ENCODE data around the gene ALPL.
"Not testable (repeated sequence)": the region's sequence is repeated elsewhere in the genome, so short reads cannot be mapped to it uniquely, and the experiment has no call there.

Gene ALPL

DNA sequence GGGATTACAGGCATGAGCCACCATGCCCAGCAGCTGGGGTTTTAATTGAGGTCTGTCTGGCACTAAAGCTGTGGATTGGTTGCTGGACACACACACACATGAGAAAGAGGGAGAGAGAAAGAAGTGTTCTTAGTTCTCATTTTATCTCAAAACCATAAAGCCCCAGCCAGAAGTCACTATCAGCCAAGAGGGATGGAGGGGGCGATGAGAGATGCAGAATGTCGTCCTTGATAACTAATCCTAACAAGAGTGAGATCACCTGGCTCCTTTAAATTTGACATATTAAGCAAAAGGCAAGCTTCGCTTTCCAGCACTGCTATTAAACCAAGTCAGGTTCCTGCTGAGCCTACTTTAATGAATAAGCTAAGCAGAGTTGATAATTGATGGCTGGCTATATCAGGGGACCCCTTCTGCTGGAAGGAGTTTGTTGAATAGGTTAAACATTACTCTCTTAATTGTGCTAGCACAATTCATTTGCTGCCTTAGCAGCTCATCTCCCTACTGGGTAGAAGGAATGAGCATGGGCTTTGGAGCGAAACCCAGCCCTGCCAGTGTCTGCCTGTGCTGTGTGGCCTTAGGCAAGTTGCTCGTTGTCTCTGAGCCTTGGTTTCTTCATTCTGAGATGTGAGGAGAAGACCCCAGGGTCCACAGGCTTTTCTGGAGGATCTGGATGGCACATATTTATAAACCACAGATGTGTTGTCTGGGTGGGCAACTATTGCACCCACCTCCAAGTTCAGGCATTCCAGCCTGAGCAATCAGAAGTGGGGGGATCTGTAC is 50.8 kb downstream of the ALPL start:
- DNase-seq (ENCODE audit: low read depth) = no peak

DNA sequence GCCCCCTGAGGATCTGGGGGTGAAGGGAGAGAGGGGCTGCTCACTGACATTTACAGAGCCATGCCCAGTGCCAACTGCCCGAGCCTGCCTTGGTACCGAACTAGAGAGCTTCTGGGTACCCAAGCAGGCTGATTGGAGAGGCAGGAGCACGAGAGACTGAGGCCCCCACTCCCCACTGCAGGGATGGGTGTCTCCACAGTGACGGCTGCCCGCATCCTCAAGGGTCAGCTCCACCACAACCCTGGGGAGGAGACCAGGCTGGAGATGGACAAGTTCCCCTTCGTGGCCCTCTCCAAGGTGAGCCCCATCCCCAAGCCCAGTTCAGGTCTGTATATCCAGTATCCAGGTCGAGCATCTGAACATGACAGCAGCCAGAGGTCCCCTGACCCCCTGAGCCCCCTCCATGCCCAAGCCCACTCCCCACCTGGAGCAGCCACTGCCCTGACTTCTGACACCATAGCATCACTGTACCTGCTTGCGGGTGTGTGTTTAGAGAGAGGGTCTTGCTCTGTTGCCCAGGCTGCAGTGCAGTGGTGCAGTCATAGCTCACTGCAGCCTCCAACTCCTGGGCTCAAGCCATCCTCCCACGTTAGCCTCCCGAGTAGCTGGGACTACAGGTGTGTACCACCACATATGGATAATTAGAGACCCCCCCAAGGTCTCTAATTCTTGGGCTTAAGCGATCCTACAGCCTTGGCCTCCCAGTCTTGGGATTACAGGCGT is 51.9 kb downstream of the ALPL start:
- no peak for DNase-seq (ENCODE audit: low read depth)

DNA sequence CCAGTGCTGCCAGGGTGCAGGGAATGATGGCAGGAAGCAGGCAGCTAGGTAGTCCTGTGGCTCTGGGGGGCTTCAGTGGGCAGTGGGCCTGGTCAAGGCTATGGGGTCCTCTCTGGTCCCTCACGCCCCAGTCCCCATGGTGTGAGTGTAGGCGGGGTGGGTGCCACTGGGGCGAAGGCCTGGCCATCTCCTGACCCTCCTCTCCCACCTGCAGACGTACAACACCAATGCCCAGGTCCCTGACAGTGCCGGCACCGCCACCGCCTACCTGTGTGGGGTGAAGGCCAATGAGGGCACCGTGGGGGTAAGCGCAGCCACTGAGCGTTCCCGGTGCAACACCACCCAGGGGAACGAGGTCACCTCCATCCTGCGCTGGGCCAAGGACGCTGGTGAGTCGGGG is 53.7 kb downstream of the ALPL start:
- no peak for DNase-seq (ENCODE audit: low read depth)

GRCh38 chr1:21563971-21564370 is 54.7 kb downstream of the ALPL start:
- no peak for DNase-seq (ENCODE audit: low read depth)

DNA sequence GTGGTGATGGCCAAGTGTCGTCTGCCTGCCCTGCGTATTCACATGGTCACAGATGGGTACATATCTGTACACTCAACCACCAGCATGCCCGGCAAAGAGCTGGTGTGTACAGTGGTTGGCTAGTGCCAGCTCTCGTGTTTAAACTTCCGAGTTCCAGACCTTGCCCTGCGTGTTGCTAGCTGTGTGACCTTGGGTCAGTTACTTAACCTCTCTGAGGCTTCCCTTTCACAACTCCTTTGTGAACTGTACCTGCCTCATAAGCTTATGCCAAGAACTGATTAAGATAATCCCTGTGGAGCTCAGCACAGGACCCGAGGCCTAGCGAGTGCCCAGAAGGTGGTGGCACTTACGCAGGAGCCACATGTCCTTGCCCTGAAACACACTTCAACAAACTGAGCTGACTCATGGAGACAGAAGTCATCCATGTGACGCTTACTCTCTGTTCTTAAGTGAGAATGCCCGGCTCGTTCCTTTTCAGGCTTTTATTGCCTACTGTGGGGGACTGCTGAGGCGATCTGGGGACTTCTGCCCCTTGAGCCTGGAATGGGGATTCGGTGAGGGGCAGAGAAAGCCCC is 55.4 kb downstream of the ALPL start:
- no peak for DNase-seq (ENCODE audit: low read depth)

DNA sequence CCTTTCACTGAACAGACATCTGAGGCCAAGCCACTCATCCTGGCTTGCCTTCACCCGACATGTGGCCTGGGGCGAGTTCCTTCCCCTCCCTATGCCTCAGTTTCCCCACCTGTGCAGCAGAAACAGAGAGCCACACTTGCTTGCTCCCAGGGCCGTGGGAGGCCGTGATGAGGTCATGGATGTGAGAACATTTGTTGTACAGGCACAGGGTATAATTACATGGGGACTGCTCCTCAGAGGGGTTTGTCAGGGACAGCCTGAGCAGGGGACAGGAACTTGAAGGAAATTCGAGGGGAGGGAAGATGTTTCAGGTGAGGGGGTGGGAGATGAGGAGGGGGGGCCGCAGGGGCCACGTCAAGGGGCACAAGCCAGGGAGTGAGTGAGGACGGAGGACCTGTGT is 56.1 kb downstream of the ALPL start:
- DNase-seq (ENCODE audit: low read depth) = no peak

DNA sequence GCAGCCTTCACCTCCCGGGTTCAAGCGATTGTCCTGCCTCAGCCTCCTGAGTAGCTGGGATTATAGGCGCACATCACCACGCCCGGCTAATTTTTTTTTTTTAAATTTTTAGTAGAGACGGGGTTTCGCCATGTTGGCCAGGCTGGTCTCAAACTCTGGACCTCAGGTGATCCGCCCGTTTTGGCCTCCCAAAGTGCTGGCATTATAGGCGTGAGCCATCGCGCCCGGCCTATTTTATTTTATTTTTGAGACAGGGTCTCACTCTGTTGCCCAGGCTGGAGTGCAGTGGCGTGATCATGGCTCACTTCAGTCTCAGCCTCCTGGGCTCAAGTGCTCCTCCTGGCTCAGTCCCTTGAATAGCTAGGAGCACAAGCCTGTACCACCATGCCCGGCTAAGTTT is 57.1 kb downstream of the ALPL start:
- DNase-seq (ENCODE audit: low read depth) = not testable (repeated sequence)

- no peak for DNase-seq (ENCODE audit: low read depth)
These were observed 58.2 kb downstream of the ALPL start for GRCh38 chr1:21567241-21568005.

- no peak for DNase-seq (ENCODE audit: low read depth)
These were observed 59.0 kb downstream of the ALPL start for GRCh38 chr1:21568006-21568746.

- DNase-seq (ENCODE audit: low read depth) = no peak
These were observed 59.7 kb downstream of the ALPL start for GRCh38 chr1:21568809-21569385.

GRCh38 chr1:21569820-21570527 is 60.8 kb downstream of the ALPL start:
- no peak for DNase-seq (ENCODE audit: low read depth)

- no peak for DNase-seq (ENCODE audit: low read depth)
These were observed 61.3 kb downstream of the ALPL start for GRCh38 chr1:21570528-21570875.

- no peak for DNase-seq (ENCODE audit: low read depth)
These were observed 61.7 kb downstream of the ALPL start for GRCh38 chr1:21570885-21571284.

DNA sequence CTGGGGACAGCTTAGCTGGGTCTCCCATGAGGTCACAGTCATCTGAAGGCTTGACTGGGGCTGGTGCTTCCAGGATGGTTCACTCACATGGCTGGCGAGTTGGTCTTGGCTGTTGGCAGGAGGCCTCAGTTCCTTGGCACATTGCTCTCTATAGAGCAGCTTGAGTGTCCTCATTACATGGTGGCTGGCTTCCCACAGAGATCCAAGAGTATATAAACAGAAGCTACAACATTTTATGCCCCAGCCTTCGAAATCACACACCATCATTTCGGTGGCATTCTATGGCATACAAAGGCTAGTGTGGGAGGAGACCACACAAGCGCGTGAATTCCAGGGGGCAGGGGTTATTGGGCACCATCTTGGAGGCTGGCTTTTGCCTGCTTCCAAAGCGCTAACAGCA is 63.0 kb downstream of the ALPL start:
- no peak for DNase-seq (ENCODE audit: low read depth)

GRCh38 chr1:21572735-21573277 is 63.6 kb downstream of the ALPL start:
- no peak for DNase-seq (ENCODE audit: low read depth)

DNA sequence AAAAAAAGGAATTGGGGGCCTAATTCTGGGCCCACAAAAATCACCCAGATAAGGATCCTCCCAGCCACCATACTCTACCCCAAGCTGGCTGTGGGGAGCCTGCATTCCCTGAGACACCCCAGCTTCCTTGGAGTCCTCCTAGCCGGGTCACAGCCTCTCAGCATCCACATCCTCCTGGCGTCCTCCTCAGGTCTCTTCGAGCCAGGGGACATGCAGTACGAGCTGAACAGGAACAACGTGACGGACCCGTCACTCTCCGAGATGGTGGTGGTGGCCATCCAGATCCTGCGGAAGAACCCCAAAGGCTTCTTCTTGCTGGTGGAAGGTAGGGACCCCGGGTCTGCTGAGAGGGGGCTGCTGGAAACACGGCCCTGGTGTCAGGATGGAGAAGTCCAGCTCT is 64.3 kb downstream of the ALPL start:
- no peak for DNase-seq (ENCODE audit: low read depth)

DNA sequence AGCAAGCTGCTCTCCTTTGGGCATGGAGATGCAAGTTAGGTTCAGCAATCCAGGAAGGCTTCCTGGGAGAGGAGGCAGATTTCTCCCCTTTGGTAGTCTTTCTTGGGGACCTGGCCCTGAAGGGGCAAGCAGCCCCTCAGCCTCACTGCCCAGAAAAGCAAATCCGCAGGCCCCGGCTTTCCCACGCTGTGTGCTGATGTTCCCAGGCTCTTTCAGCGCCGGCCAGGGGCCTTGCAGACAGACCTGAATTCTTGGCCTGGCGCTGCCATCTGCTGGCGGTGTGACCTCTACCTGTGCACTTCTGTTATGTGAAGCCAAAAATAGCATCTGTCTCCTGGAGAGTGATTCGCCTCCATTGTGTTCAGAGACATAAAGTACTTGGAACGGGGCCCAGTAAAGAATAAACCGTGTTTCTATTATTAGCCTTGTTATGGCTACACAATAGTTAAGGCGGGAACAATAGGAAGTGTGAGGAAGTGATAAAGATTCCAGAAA is 64.8 kb downstream of the ALPL start:
- no peak for DNase-seq (ENCODE audit: low read depth)

GRCh38 chr1:21574466-21575151 is 65.4 kb downstream of the ALPL start:
- DNase-seq (ENCODE audit: low read depth) = no peak

DNA sequence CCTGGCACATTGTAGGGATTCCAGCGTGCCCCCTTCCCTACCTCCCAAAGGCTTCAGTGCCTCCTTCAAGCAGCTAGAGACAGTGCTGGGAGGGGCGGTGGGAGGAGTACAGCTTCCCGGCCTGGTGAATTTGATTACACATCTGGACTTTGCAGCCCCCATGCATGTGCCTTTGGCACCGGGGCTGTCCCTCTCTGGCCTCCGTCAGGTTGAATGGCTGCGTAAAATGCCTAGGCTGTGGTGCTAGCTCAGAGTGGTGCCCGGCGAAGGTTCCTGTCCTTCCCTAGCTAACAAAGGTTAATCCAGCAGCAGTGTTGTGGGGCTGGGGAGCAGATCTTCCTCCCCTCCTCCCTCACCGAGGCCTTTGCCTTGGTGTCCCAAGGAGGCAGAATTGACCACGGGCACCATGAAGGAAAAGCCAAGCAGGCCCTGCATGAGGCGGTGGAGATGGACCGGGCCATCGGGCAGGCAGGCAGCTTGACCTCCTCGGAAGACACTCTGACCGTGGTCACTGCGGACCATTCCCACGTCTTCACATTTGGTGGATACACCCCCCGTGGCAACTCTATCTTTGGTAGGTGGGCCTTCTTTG is 66.2 kb downstream of the ALPL start:
- no peak for DNase-seq (ENCODE audit: low read depth)
